ENCODE data around the gene HNRNPR.
A peak's percentile ranks its signal among the peaks of the same experiment; 100 is the strongest.
"Not testable (repeated sequence)": the region's sequence is repeated elsewhere in the genome, so short reads cannot be mapped to it uniquely, and the experiment has no call there.

The HNRNPR gene

GRCh38 chr1:23325393-23325792 lies 18.7 kb downstream of the HNRNPR start:
- no peak for DNase-seq (ENCODE audit: low read depth)

- no peak for DNase-seq (ENCODE audit: low read depth)
Measured at GRCh38 chr1:23322770-23323169, 21.3 kb downstream of the HNRNPR start.

GRCh38 chr1:23310280-23310679 lies 33.8 kb downstream of the HNRNPR start:
- not testable (repeated sequence) for DNase-seq (ENCODE audit: low read depth)

GRCh38 chr1:23304140-23304620 lies 39.9 kb downstream of the HNRNPR start:
- no peak for DNase-seq (ENCODE audit: low read depth)

GRCh38 chr1:23303524-23303923 lies 40.6 kb downstream of the HNRNPR start:
- DNase-seq (ENCODE audit: low read depth): no peak

GRCh38 chr1:23296931-23297330 lies 47.2 kb downstream of the HNRNPR start:
- no peak for DNase-seq (ENCODE audit: low read depth)

- DNase-seq (ENCODE audit: low read depth): no peak
Measured at GRCh38 chr1:23291706-23292105, 52.4 kb downstream of the HNRNPR start.

GRCh38 chr1:23290836-23291565 lies 53.1 kb downstream of the HNRNPR start:
- no peak for DNase-seq (ENCODE audit: low read depth)

GRCh38 chr1:23288671-23289070 lies 55.4 kb downstream of the HNRNPR start:
- DNase-seq (ENCODE audit: low read depth): no peak

- DNase-seq (ENCODE audit: low read depth): no peak
Measured at GRCh38 chr1:23288201-23288600, 55.9 kb downstream of the HNRNPR start.

- no peak for DNase-seq (ENCODE audit: low read depth)
Measured at GRCh38 chr1:23286401-23286800, 57.7 kb downstream of the HNRNPR start.

GRCh38 chr1:23283667-23284602 lies 60.1 kb downstream of the HNRNPR start:
- peak; percentile 63 for DNase-seq (ENCODE audit: low read depth)

GRCh38 chr1:23282957-23283356 lies 61.1 kb downstream of the HNRNPR start:
- peak; percentile 70 for DNase-seq (ENCODE audit: low read depth)

GRCh38 chr1:23278717-23279116 lies 65.4 kb downstream of the HNRNPR start:
- no peak for DNase-seq (ENCODE audit: low read depth)

- DNase-seq (ENCODE audit: low read depth): no peak
Measured at GRCh38 chr1:23276531-23276930, 67.6 kb downstream of the HNRNPR start.

- DNase-seq (ENCODE audit: low read depth): no peak
Measured at GRCh38 chr1:23274134-23274505, 70.0 kb downstream of the HNRNPR start.

- DNase-seq (ENCODE audit: low read depth): peak; percentile 41
Measured at GRCh38 chr1:23273450-23274133, 70.5 kb downstream of the HNRNPR start.

GRCh38 chr1:23263380-23263887 lies 80.7 kb downstream of the HNRNPR start:
- no peak for DNase-seq (ENCODE audit: low read depth)

GRCh38 chr1:23258082-23258481 lies 86.0 kb downstream of the HNRNPR start:
- not testable (repeated sequence) for DNase-seq (ENCODE audit: low read depth)

- DNase-seq (ENCODE audit: low read depth): not testable (repeated sequence)
Measured at GRCh38 chr1:23257371-23257770, 86.7 kb downstream of the HNRNPR start.

Measured in GM04503 (cell line).